ENCODE measurements around the gene SLA2.

Gene SLA2

GRCh38 chr20:36663031-36663430 lies 17.0 kb upstream of the SLA2 start:
- no peak overlapping the region for H3K4me3 ChIP-seq (replicated peaks in 1 of 2; ENCODE audit: low read depth in 2 of 2, low read length in 2 of 2)
- peak in 1 of 2 donors; percentile 5 for DNase-seq (ENCODE audit: low read depth in 2 of 2)
- no peak for TF ChIP-seq CTCF (IDR thresholded peaks at IDR 0.05; ENCODE audit: low read depth, low read length)

GRCh38 chr20:36658300-36658699 lies 12.3 kb upstream of the SLA2 start:
- no peak for DNase-seq (ENCODE audit: low read depth in 2 of 2)
- no peak overlapping the region for H3K4me3 ChIP-seq (replicated peaks in 1 of 2; ENCODE audit: low read depth in 2 of 2, low read length in 2 of 2)
- TF ChIP-seq CTCF (IDR thresholded peaks at IDR 0.05; ENCODE audit: low read depth, low read length) = no peak

DNA sequence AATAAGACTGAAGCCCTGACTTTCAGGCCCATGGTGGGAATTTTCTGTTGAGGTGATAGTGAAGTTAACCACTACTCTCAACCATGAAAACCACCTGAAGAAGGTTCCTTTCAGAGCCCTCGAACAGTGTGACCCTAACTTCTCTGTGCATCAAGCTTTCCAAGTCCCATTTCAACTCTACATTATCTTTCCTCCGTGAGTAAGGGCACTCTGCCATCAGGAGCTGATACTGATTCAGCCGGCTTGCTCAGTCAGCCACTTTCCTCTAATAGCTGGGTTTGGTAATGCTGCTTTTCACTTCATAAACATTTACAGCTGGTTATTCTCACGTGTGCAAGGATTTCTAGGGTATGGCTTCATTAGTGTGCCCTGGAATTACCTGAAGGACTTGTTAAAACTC lies 10.7 kb upstream of the SLA2 start:
- DNase-seq (ENCODE audit: low read depth in 2 of 2) = no peak
- H3K4me3 ChIP-seq (replicated peaks in 1 of 2; ENCODE audit: low read depth in 2 of 2, low read length in 2 of 2) = no peak overlapping the region
- no peak for TF ChIP-seq CTCF (IDR thresholded peaks at IDR 0.05; ENCODE audit: low read depth, low read length)

GRCh38 chr20:36655004-36655403 lies 9.0 kb upstream of the SLA2 start:
- no peak for DNase-seq (ENCODE audit: low read depth in 2 of 2)
- H3K4me3 ChIP-seq (replicated peaks in 1 of 2; ENCODE audit: low read depth in 2 of 2, low read length in 2 of 2) = no peak overlapping the region
- TF ChIP-seq CTCF (IDR thresholded peaks at IDR 0.05; ENCODE audit: low read depth, low read length) = no peak

GRCh38 chr20:36654506-36654905 lies 8.5 kb upstream of the SLA2 start:
- H3K4me3 ChIP-seq (replicated peaks in 1 of 2; ENCODE audit: low read depth in 2 of 2, low read length in 2 of 2) = no peak overlapping the region
- DNase-seq (ENCODE audit: low read depth in 2 of 2) = no peak
- no peak for TF ChIP-seq CTCF (IDR thresholded peaks at IDR 0.05; ENCODE audit: low read depth, low read length)

DNA sequence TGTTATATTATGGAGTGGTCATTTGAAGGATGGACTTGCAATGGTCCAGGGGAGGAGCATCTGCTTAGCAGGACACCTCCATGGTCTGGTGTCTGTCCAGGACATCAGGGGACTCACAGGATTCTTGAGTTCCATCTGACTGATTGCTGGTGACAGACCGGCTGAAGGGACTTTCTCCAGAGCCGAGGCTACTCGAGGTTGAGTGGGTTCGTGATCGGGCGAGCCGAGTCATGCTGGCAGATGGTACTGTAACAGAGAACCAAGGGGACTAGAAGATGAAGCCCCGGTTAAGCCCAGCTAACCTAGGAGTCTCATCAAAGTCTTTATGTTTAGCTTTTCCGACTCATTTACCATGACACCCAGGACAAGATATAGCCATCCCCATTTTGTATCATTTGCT lies 7.5 kb upstream of the SLA2 start:
- DNase-seq (ENCODE audit: low read depth in 2 of 2) = no peak
- TF ChIP-seq CTCF (IDR thresholded peaks at IDR 0.05; ENCODE audit: low read depth, low read length) = no peak
- no peak overlapping the region for H3K4me3 ChIP-seq (replicated peaks in 1 of 2; ENCODE audit: low read depth in 2 of 2, low read length in 2 of 2)
